K562 (cell line): Measurements from ENCODE around the gene RNF31. TPM values are rescaled to one million over a fixed set of nuclear protein-coding genes. Genes with fewer than 3 reads are reported as not detected.

Source experiments
- ATAC-seq: fragments of 200-7000 bp; cut with Tn5 transposase; 3 replicates; pipeline ENCODE4 v1.9.1; 2020; ENCODE audit warnings: moderate library complexity
- BruUV-seq: library from RNA; stranded (reverse); fragments of 400-500 nt; replicated peaks from 2 replicates; lab custom pipeline; 2021; lab: Mats Ljungman, UMichigan
- CTCF ChIA-PET: fragments of 300-600 bp; formaldehyde crosslinking; extraction: SDS; loops from one replicate; lab custom pipeline; 2021; ENCODE audit warnings: low intra/inter-chr PET ratio; lab: Yijun Ruan, JAX
- POLR2A ChIA-PET: fragments of 300-600, 350-650 bp; sonication (Branson Sonifier 250); formaldehyde crosslinking; extraction: SDS; loops from one replicate; lab custom pipeline; 2021; ENCODE audit warnings: antibody characterized with exemption, inconsistent platforms; lab: Yijun Ruan, JAX
- DNase-seq, 4 experiments: peaks; one replicate each; pipeline versions ENCODE4 v3.0.0 to v3.0.0-alpha.2; 2011 to 2018; ENCODE audit warnings: low spot score in 3 of 4, mixed read lengths in 3 of 4; ENCODE audit errors: extremely low read depth in 1 of 4
- FAIRE-seq: peaks from 2 replicates; lab custom pipeline; 2011; peaks lifted over from hg19 to GRCh38; lab: Jason Lieb, UNC
- H2AFZ ChIP-seq: 2 replicates; pipeline ENCODE4 v1.6.0; 2011; ENCODE audit warnings: low read depth, low read length, control low read depth, inconsistent platforms
- H3K27ac ChIP-seq: fragments of 200-600 bp; 3 replicates; pipeline ENCODE4 v1.8.0; 2011; ENCODE audit warnings: low read depth, mild to moderate bottlenecking, control low read depth, inconsistent platforms, low read length, moderate library complexity, mixed read lengths; ENCODE audit errors: extremely low read depth
- H3K27me3 ChIP-seq, 2 experiments: fragments of 300-600 bp in 1 of 2; 2 replicates in 1 of 2; 3 replicates in 1 of 2; pipeline versions ENCODE4 v1.6.0 to v1.8.0; 2011; ENCODE audit warnings: inconsistent platforms in 2 of 2, low read length in 2 of 2, mild to moderate bottlenecking in 1 of 2, mixed read lengths in 1 of 2, moderate library complexity in 1 of 2; ENCODE audit not compliant: control insufficient read depth in 2 of 2, insufficient read depth in 2 of 2
- H3K36me3 ChIP-seq: fragments of 300-600 bp; 3 replicates; pipeline ENCODE4 v1.8.0; 2011; ENCODE audit warnings: mild to moderate bottlenecking, low read length, inconsistent platforms; ENCODE audit not compliant: control insufficient read depth, insufficient read depth
- H3K4me1 ChIP-seq, 2 experiments: fragments of 200-600 bp in 1 of 2; replicated peaks in 1 of 2; 2 replicates in 1 of 2; 3 replicates in 1 of 2; pipeline versions ENCODE4 v1.5.1 to v1.8.0; 2011; ENCODE audit warnings: inconsistent platforms in 2 of 2, low read length in 2 of 2, mild to moderate bottlenecking in 1 of 2, mixed read lengths in 1 of 2, moderate library complexity in 1 of 2; ENCODE audit not compliant: control insufficient read depth in 2 of 2, insufficient read depth in 2 of 2
- H3K4me2 ChIP-seq: 2 replicates; pipeline ENCODE4 v1.6.1; 2011; ENCODE audit warnings: low read length, control low read depth, inconsistent platforms, mixed read lengths; ENCODE audit not compliant: insufficient read depth
- H3K4me3 ChIP-seq: fragments of 200-600 bp; sonication (generic), shearing (Covaris generic); 2 replicates; pipeline ENCODE4 v1.5.1; 2016; ENCODE audit warnings: control low read depth, inconsistent platforms
- H3K79me2 ChIP-seq: fragments of 200-600 bp; 3 replicates; pipeline ENCODE4 v1.8.0; 2011; ENCODE audit warnings: low read length, inconsistent platforms; ENCODE audit not compliant: control insufficient read depth, insufficient read depth
- H3K9ac ChIP-seq, 2 experiments: 2 replicates each; pipeline versions ENCODE4 v1.6.0 to v1.6.1; 2011; ENCODE audit warnings: low read depth in 2 of 2, low read length in 2 of 2, control low read depth in 1 of 2, inconsistent platforms in 1 of 2, mild to moderate bottlenecking in 1 of 2, mixed read lengths in 1 of 2; ENCODE audit not compliant: insufficient read depth in 1 of 2
- H3K9me1 ChIP-seq: one replicate; pipeline ENCODE4 v1.6.0; 2011; ENCODE audit warnings: inconsistent platforms, mild to moderate bottlenecking, low read length, moderate library complexity; ENCODE audit not compliant: control insufficient read depth, insufficient read depth
- H3K9me3 ChIP-seq: replicated peaks from 2 replicates; pipeline ENCODE4 v1.5.1; 2011; ENCODE audit warnings: low read depth, low read length, inconsistent platforms; ENCODE audit not compliant: control insufficient read depth, insufficient read depth
- H4K20me1 ChIP-seq: replicated peaks from 2 replicates; pipeline ENCODE4 v1.6.1; 2011; ENCODE audit warnings: low read length, inconsistent platforms, mixed read lengths; ENCODE audit not compliant: control insufficient read depth, insufficient read depth
- CHD2 ChIP-seq: IDR thresholded peaks from 2 replicates; pipeline ENCODE4 v1.6.1; 2011; ENCODE audit warnings: low read depth, low read length
- CTCFL ChIP-seq: IDR thresholded peaks from 2 replicates; pipeline ENCODE4 v1.6.1; 2011; ENCODE audit warnings: borderline replicate concordance, low read depth, mild to moderate bottlenecking, moderate library complexity, low read length; ENCODE audit not compliant: insufficient read depth, poor library complexity, severe bottlenecking
- ERF ChIP-seq: fragments of 450-650 bp; formaldehyde crosslinking; IDR thresholded peaks from 2 replicates; pipeline ENCODE4 v1.4.0; 2020; ENCODE audit warnings: mild to moderate bottlenecking, mixed read lengths
- GTF2B ChIP-seq: IDR thresholded peaks from 2 replicates; pipeline ENCODE4 v1.6.1; 2011; ENCODE audit not compliant: insufficient read length; ENCODE audit errors: extremely low read depth
- ILK ChIP-seq: fragments of 450-650 bp; IDR thresholded peaks from 2 replicates; pipeline ENCODE4 v1.6.1; 2016; ENCODE audit warnings: missing genetic modification characterization, low read depth, mild to moderate bottlenecking, missing compliant biosample characterization, moderate library complexity, borderline replicate concordance
- JUND ChIP-seq, 2 experiments: IDR thresholded peaks; 2 replicates in 1 of 2; 3 replicates in 1 of 2; pipeline ENCODE4 v1.6.1; 2011; ENCODE audit warnings: borderline replicate concordance in 2 of 2, low read depth in 2 of 2, low read length in 2 of 2, improper control_type of control experiment in 1 of 2, missing biosample characterization in 1 of 2, missing genetic modification characterization in 1 of 2, missing genetic modification reagents in 1 of 2
- NR2F6 ChIP-seq: fragments of 450-650 bp; formaldehyde crosslinking; IDR thresholded peaks from 2 replicates; pipeline ENCODE4 v1.4.0; 2020; ENCODE audit warnings: mild to moderate bottlenecking
- PHB2 ChIP-seq: fragments of 450-650 bp; IDR thresholded peaks from 2 replicates; pipeline ENCODE4 v1.6.1; 2017; ENCODE audit warnings: low read depth
- STAT5A ChIP-seq: IDR thresholded peaks from 2 replicates; pipeline ENCODE4 v1.6.1; 2012; ENCODE audit warnings: low read length, inconsistent platforms, borderline replicate concordance
- TAF7 ChIP-seq: fragments of 450-650 bp; IDR thresholded peaks from 2 replicates; pipeline ENCODE4 v1.6.1; 2016; ENCODE audit warnings: missing genetic modification characterization, missing compliant biosample characterization
- ZC3H4 ChIP-seq: sonication (generic); formaldehyde crosslinking; IDR thresholded peaks from 2 replicates; pipeline ENCODE4 v1.9.0; 2021; ENCODE audit warnings: missing genetic modification reagents, borderline replicate concordance
- ZNF197 ChIP-seq: fragments of 200-800 bp; sonication (Bioruptor generic); IDR thresholded peaks from 2 replicates; pipeline ENCODE4 v1.6.1; 2016; ENCODE audit warnings: low read depth, missing genetic modification characterization, missing compliant biosample characterization
- ZNF609 ChIP-seq: sonication (generic); formaldehyde crosslinking; IDR thresholded peaks from 2 replicates; pipeline ENCODE4 v1.8.1; 2023; ENCODE audit warnings: missing genetic modification reagents, mild to moderate bottlenecking, borderline replicate concordance
- ZNF668 ChIP-seq: fragments of 250-450 bp; sonication (Bioruptor Pico); IDR thresholded peaks from 2 replicates; pipeline ENCODE4 v1.8.0; 2022; ENCODE audit warnings: mild to moderate bottlenecking, inconsistent platforms
- WGBS: fragments of 100-300 bp; shearing (Covaris generic); methylation state at CpG from one replicate; pipeline ENCODE4 v1.1.6; 2016; ENCODE audit warnings: low coverage, mixed read lengths; ENCODE audit not compliant: insufficient coverage; ENCODE audit errors: missing lambda C conversion rate; 5-methylcytosine and 5-hydroxymethylcytosine counted together
- in situ Hi-C: fragments of 300-500 bp; cut with MboI; formaldehyde crosslinking; loops from 4 replicates; pipeline ENCODE4 v1.15.0; 2018; ENCODE audit warnings: inconsistent platforms, mixed read lengths
- intact Hi-C: fragments of 100-400 bp; cut with micrococcal nuclease; formaldehyde crosslinking; loops from 2 replicates; pipeline ENCODE4 v1.14.2; 2022
- polyA plus RNA-seq, 8 experiments: library from polyadenylated mRNA; depleted of rRNA in 4 of 8; stranded (reverse) in 5 of 8; unstranded in 3 of 8; fragments of >200 nt; fragmentation: Nextera tagmentation in 2 of 8; fragmentation: Illumina TruSeq in 1 of 8; extraction: Ambion mirVana in 2 of 8; extraction: Trizol in 1 of 8; gene quantifications; 2 replicates each; pipeline versions ENCODE4 v1.2.1 to v1.2.3, GENCODE V29; 2011 to 2014; ENCODE audit warnings: inconsistent platforms in 1 of 8, missing spikeins in 1 of 8
- total RNA-seq, 7 experiments: library from RNA; depleted of rRNA in 6 of 7; stranded (reverse); fragments of >200 nt in 6 of 7; fragmentation: Illumina TruSeq in 2 of 7; extraction: Trizol in 2 of 7; gene quantifications; 2 replicates each; pipeline versions ENCODE4 v1.2.1 to v1.2.3, GENCODE V29; 2011 to 2021; ENCODE audit warnings: low replicate concordance in 1 of 7

RNF31 gene
- total and polyA plus RNA-seq, 9 of the 15 experiments (the other 6 are each of a cell fraction or from before 2014, with no cell fraction given), result 3.1 to 47.6 (median 19.1) TPM

- no peak overlapping the region for H3K4me3 ChIP-seq
- peaks cover under 1% of the 10 kb centered on the region for H3K9me1 ChIP-seq
- H3K79me2 ChIP-seq, result peaks cover 23% of the 10 kb centered on the region
- H3K9ac ChIP-seq, result no peak overlapping the region
- ChIA-PET POLR2A (interaction anchor here (1.2 kb wide), 1 partner anchor 13 kb away, joined by 4 read pairs; no protein-coding TSS in a partner anchor), CTCF (no interaction called here)
- DNase-seq, result no peak
- in situ Hi-C loops (no loop called here), intact Hi-C loops (no loop called here)
- H3K27me3 ChIP-seq, result no peaks in the 10 kb centered on the region
- H3K9me3 ChIP-seq, result no peaks in the 10 kb centered on the region
- WGBS, result 84% methylated on average over 5 of the region's 9 CpGs
- no TSS peak for BruUV-seq
- no peak overlapping the region for H3K27ac ChIP-seq
- TF ChIP-seq GTF2B (no peak), CTCFL (no peak), ZNF197 (CRISPR knock-in tag) (no peak), ZNF668 (no peak), CHD2 (no peak), ZC3H4 (CRISPR knock-in tag) (no peak), STAT5A (no peak), ZNF609 (CRISPR knock-in tag) (no peak), NR2F6 (CRISPR knock-in tag) (no peak), ILK (tag) (no peak), ERF (CRISPR knock-in tag) (no peak), JUND (IDR thresholded peaks at IDR 0.05; ENCODE audit: borderline replicate concordance, low read depth, low read length) (no peak), JUND (tag; IDR thresholded peaks at IDR 0.05; ENCODE audit: borderline replicate concordance, low read depth, low read length) (no peak), TAF7 (tag) (no peak), PHB2 (no peak)
- no peak overlapping the region for H3K4me2 ChIP-seq
- no peaks in the 10 kb centered on the region for H4K20me1 ChIP-seq
- no peak for ATAC-seq
- no peak for FAIRE-seq
- peaks cover 54% of the 10 kb centered on the region; the same call in 2 of the 3 replicates for H3K36me3 ChIP-seq
- peaks cover 8 to 28% of the 10 kb centered on the region in 2 experiments; a peak in 4 of 5 replicates for H3K4me1 ChIP-seq
- H2AFZ ChIP-seq, result no peak overlapping the region
Measured at GRCh38 chr14:24150567-24150966, 3.3 kb downstream of the RNF31 start.
